ENCODE results near the gene RAB6A. TPM values are rescaled to one million over a fixed set of nuclear protein-coding genes. Genes with fewer than 3 reads are reported as not detected.

Gene RAB6A
- total and polyA plus RNA-seq, 2 of the 8 experiments (the other 6 are each of a cell fraction or from before 2014, with no cell fraction given), result 24.4 to 88.6 TPM

- ChIA-PET POLR2A (ENCODE audit: partially characterized antibody) (interaction anchor here (1.3 to 4.1 kb wide), 2 partner anchors 17 to 31 kb away, joined by 5 to 31 read pairs; partner anchors contain the start of gene PLEKHB1), CTCF (ENCODE audit: partially characterized antibody) (interaction anchor here (1.3 to 26.0 kb wide), 2 partner anchors 19 to 242 kb away, joined by 4 to 653 read pairs; partner anchors contain the start of gene PLEKHB1)
- Histone ChIP-seq H3K36me3 (ENCODE audit: control insufficient read depth in 2 of 4, insufficient read depth in 4 of 4, low read length in 3 of 4) (no peaks in the 10 kb centered on the region), H2BK12ac (ENCODE audit: low read depth, low read length) (no peak overlapping the region), H4K5ac (ENCODE audit: insufficient read length, low read depth, low read length) (no peak overlapping the region), H2AFZ (ENCODE audit: low read length) (no peak overlapping the region), H3K79me1 (ENCODE audit: low read depth, low read length) (no peaks in the 10 kb centered on the region), H3K4ac (replicated peaks; ENCODE audit: insufficient read length, low read depth, low read length) (no peak overlapping the region), H3K4me1 (replicated peaks in 1 of 4; ENCODE audit: control insufficient read depth in 3 of 4, insufficient read depth in 4 of 4, low read length in 3 of 4) (peaks cover 0 to 12% (median 5%) of the 10 kb centered on the region in 4 experiments; a peak in 5 of 7 replicates), H3K9ac (replicated peaks in 1 of 4; ENCODE audit: extremely low read depth in 1 of 4, low read depth in 3 of 4, low read length in 3 of 4) (no peak overlapping the region), H3K18ac (ENCODE audit: extremely low read depth, low read length) (no peak overlapping the region; the same call in 1 of the 2 replicates), H3K79me2 (ENCODE audit: control insufficient read depth in 1 of 2, insufficient read depth in 2 of 2, low read length in 2 of 2) (no peaks in the 10 kb centered on the region), H3K23me2 (ENCODE audit: low read depth, low read length) (no peaks in the 10 kb centered on the region; the same call in 1 of the 2 replicates), H2BK120ac (replicated peaks; ENCODE audit: low read depth, low read length) (no peak overlapping the region), H3K14ac (ENCODE audit: insufficient read length) (no peak overlapping the region), H4K91ac (replicated peaks; ENCODE audit: insufficient read length, low read length) (no peak overlapping the region), H3K27ac (ENCODE audit: low read depth, low read length) (no peak overlapping the region), H3K4me3 (ENCODE audit: extremely low read depth in 1 of 4, insufficient read depth in 2 of 4, low read depth in 3 of 4, low read length in 4 of 4) (no peak overlapping the region), H3K9me3 (ENCODE audit: insufficient read depth in 2 of 2, low read depth in 1 of 2, low read length in 1 of 2) (no peaks in the 10 kb centered on the region; a peak in 1 of 4 replicates), H3K4me2 (ENCODE audit: insufficient read depth in 1 of 2, low read depth in 2 of 2, low read length in 2 of 2) (no peak overlapping the region), H2BK15ac (ENCODE audit: low read length) (no peak overlapping the region), H4K20me1 (replicated peaks in 1 of 2; ENCODE audit: control insufficient read depth in 1 of 2, insufficient read depth in 2 of 2, low read length in 2 of 2) (peaks cover 0 to 4% of the 10 kb centered on the region in 2 experiments), H2BK20ac (ENCODE audit: low read length) (no peak overlapping the region), H3K27me3 (replicated peaks in 1 of 4; ENCODE audit: control insufficient read depth in 3 of 4, extremely low read depth in 1 of 4, insufficient read depth in 3 of 4, low read length in 3 of 4) (peaks cover 7 to 37% (median 29%) of the 10 kb centered on the region in 4 experiments; a peak in 6 of 7 replicates), H2AK5ac (ENCODE audit: low read depth, low read length) (no peak overlapping the region), H3K56ac (replicated peaks; ENCODE audit: insufficient read length, low read depth, low read length) (no peak overlapping the region), H4K8ac (ENCODE audit: extremely low read depth, insufficient read depth, low read length) (no peak overlapping the region), H3K23ac (ENCODE audit: insufficient read length) (no peak overlapping the region), H2BK5ac (ENCODE audit: low read depth, low read length) (no peak overlapping the region)
- WGBS, 2 experiments (ENCODE audit: extremely low coverage in 1 of 2, insufficient coverage in 1 of 2, insufficient read length in 1 of 2, insufficient replicate concordance in 2 of 2, low coverage in 1 of 2, low lambda C conversion rate in 2 of 2, missing lambda C conversion rate in 1 of 2), result 68% methylated on average over 7 of the region's 7 CpGs; no CpG with 5 or more reads in 1 of the 2 experiments
- DNase-seq (ENCODE audit: low read depth in 1 of 2, low spot score in 2 of 2) (no peak), FAIRE-seq (no peak)
- TF ChIP-seq CEBPB (IDR thresholded peaks at IDR 0.05; ENCODE audit: low read depth, low read length), result peak; percentile 85
- TF ChIP-seq SP4 (IDR thresholded peaks at IDR 0.05; ENCODE audit: low read length), result no peak
- TF ChIP-seq CHD2 (IDR thresholded peaks at IDR 0.05; ENCODE audit: low read length), result no peak
- no peak for TF ChIP-seq CTBP2 (IDR thresholded peaks at IDR 0.05; ENCODE audit: borderline replicate concordance, insufficient read depth, insufficient read length, low read length)
Observed at GRCh38 chr11:73629907-73630306, 131.0 kb downstream of the RAB6A start.

All from H1 (cell line).